MM.1S (cell line): Measurements from ENCODE around the gene OR5K2.

Experiments used
- DNase-seq: peaks from one replicate; pipeline ENCODE4 v3.0.0-alpha.2; 2015
- H2AFZ ChIP-seq: fragments of 300-600 bp; sonication (generic); 2 replicates; pipeline ENCODE4 v1.6.0; 2016; ENCODE audit warnings: antibody characterized with exemption, low read length
- H3F3A ChIP-seq: fragments of 300-600 bp; sonication (generic); 2 replicates; pipeline ENCODE4 v1.6.1; 2016; ENCODE audit warnings: mild to moderate bottlenecking, antibody characterized with exemption, low read length, moderate library complexity, mixed read lengths; ENCODE audit not compliant: insufficient read depth
- H3K27ac ChIP-seq: fragments of 300-600 bp; sonication (generic); 2 replicates; pipeline ENCODE4 v1.5.1; 2016; ENCODE audit warnings: mild to moderate bottlenecking, low read length
- H3K27me3 ChIP-seq: fragments of 300-600 bp; sonication (generic); replicated peaks from 2 replicates; pipeline ENCODE4 v1.6.0; 2016; ENCODE audit warnings: low read length; ENCODE audit not compliant: insufficient read depth
- H3K36me3 ChIP-seq: fragments of 300-600 bp; sonication (generic); replicated peaks from 2 replicates; pipeline ENCODE4 v1.6.1; 2016; ENCODE audit warnings: mild to moderate bottlenecking, low read length, mixed read lengths; ENCODE audit not compliant: insufficient read depth
- H3K4me1 ChIP-seq: fragments of 300-600 bp; sonication (generic); 2 replicates; pipeline ENCODE4 v1.6.1; 2016; ENCODE audit warnings: low read length, mixed read lengths
- H3K4me2 ChIP-seq: fragments of 300-600 bp; sonication (generic); 2 replicates; pipeline ENCODE4 v1.6.0; 2016; ENCODE audit warnings: low read depth, low read length
- H3K4me3 ChIP-seq: fragments of 300-600 bp; sonication (generic); 2 replicates; pipeline ENCODE4 v1.5.1; 2016; ENCODE audit warnings: low read length, mixed read lengths
- H3K79me2 ChIP-seq: fragments of 300-600 bp; sonication (generic); 2 replicates; pipeline ENCODE4 v1.6.1; 2016; ENCODE audit warnings: mixed run types, low read length, mixed read lengths
- H3K9ac ChIP-seq: fragments of 300-600 bp; sonication (generic); 2 replicates; pipeline ENCODE4 v1.6.1; 2016; ENCODE audit warnings: low read length, mixed read lengths
- H3K9me2 ChIP-seq: fragments of 300-600 bp; sonication (generic); replicated peaks from 2 replicates; pipeline ENCODE4 v1.6.1; 2016; ENCODE audit warnings: mild to moderate bottlenecking, low read length, mixed read lengths; ENCODE audit not compliant: insufficient read depth
- H3K9me3 ChIP-seq: fragments of 300-600 bp; sonication (generic); replicated peaks from 2 replicates; pipeline ENCODE4 v1.6.1; 2016; ENCODE audit warnings: mild to moderate bottlenecking, low read length, mixed read lengths; ENCODE audit not compliant: insufficient read depth
- H4K20me1 ChIP-seq: fragments of 300-600 bp; sonication (generic); 2 replicates; pipeline ENCODE4 v1.6.1; 2016; ENCODE audit warnings: mild to moderate bottlenecking, low read length, moderate library complexity, mixed read lengths; ENCODE audit not compliant: insufficient read depth
- CTCF ChIP-seq: fragments of 300-600 bp; sonication (generic); IDR thresholded peaks from 2 replicates; pipeline ENCODE4 v1.5.1; 2016; ENCODE audit warnings: antibody characterized with exemption, low read length, mixed read lengths
- EZH2 ChIP-seq: fragments of 300-600 bp; sonication (generic); optimal IDR thresholded peaks from 2 replicates; pipeline ENCODE3; 2017; ENCODE audit warnings: low read depth, mild to moderate bottlenecking, antibody characterized with exemption, low read length, mixed read lengths
- EZH2phosphoT487 ChIP-seq: fragments of 300-600 bp; sonication (generic); IDR thresholded peaks from 2 replicates; pipeline ENCODE4 v1.6.1; 2018; ENCODE audit warnings: antibody characterized with exemption, low read length

Gene OR5K2

GRCh38 chr3:98460220-98460619 lies 37.3 kb upstream of the OR5K2 start:
- Histone ChIP-seq H3K9me2 (no peaks in the 10 kb centered on the region), H3K27ac (no peak overlapping the region), H3K9me3 (no peaks in the 10 kb centered on the region), H2AFZ (no peak overlapping the region), H3K27me3 (no peaks in the 10 kb centered on the region), H3K9ac (no peak overlapping the region), H3K4me2 (no peak overlapping the region), H3K79me2 (no peaks in the 10 kb centered on the region), H3K4me3 (no peak overlapping the region), H3F3A (no peaks in the 10 kb centered on the region), H4K20me1 (no peaks in the 10 kb centered on the region), H3K4me1 (no peaks in the 10 kb centered on the region), H3K36me3 (no peaks in the 10 kb centered on the region)
- DNase-seq = no peak
- no peak for TF ChIP-seq EZH2phosphoT487
- TF ChIP-seq EZH2 = no peak
- no peak for TF ChIP-seq CTCF

DNA sequence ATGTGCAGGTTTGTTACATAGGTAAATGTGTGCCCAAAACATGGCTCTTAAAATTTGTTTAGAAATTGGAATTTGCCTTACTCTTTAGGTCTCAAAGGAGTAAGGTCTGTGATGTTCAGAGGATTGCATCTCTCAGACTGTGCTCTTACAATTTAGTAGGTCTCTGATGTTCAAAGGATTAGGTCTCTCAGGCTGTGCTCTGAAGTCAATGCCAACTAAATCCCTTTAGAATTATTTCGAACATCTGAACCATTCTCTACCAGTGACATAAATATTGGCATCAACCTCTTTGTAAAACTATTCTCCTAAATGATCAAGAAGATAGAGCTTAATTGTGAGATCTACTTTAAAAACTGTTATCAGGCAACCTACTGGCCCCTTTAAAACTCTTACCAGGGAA lies 34.6 kb upstream of the OR5K2 start, which contains the start of gene OR5K1:
Gene OR5K1, plus strand, starts transcription at position 301 of the 400 bp plus-strand sequence. CDS start 6,376 bp downstream, outside the sequence.
- no peaks in the 10 kb centered on the region for H3K9me3 ChIP-seq
- H3K4me3 ChIP-seq = no peak within 1 kb of the TSS
- no peak within 1 kb of the TSS for H2AFZ ChIP-seq
- H3K79me2 ChIP-seq = no peaks in the 10 kb centered on the region
- H3F3A ChIP-seq = no peaks in the 10 kb centered on the region
- no peak within 1 kb of the TSS for H3K9ac ChIP-seq
- H3K27ac ChIP-seq = no peak within 1 kb of the TSS
- TF ChIP-seq EZH2phosphoT487 = no peak
- no peak for TF ChIP-seq EZH2
- no peak for TF ChIP-seq CTCF
- H4K20me1 ChIP-seq = no peaks in the 10 kb centered on the region
- no peaks in the 10 kb centered on the region for H3K9me2 ChIP-seq
- no peak within 1 kb of the TSS for H3K4me2 ChIP-seq
- no peaks in the 10 kb centered on the region for H3K27me3 ChIP-seq
- H3K4me1 ChIP-seq = no peaks in the 10 kb centered on the region
- H3K36me3 ChIP-seq = no peaks in the 10 kb centered on the region
- no peak for DNase-seq

GRCh38 chr3:98482717-98483482 lies 14.6 kb upstream of the OR5K2 start:
- TF ChIP-seq EZH2 (no peak), CTCF (no peak), EZH2phosphoT487 (no peak)
- no peaks in the 10 kb centered on the region for H3K36me3 ChIP-seq
- H4K20me1 ChIP-seq = no peaks in the 10 kb centered on the region
- H3K4me2 ChIP-seq = no peak overlapping the region
- no peak overlapping the region for H3K27ac ChIP-seq
- no peak overlapping the region for H2AFZ ChIP-seq
- no peaks in the 10 kb centered on the region for H3F3A ChIP-seq
- H3K9me3 ChIP-seq = no peaks in the 10 kb centered on the region
- H3K9me2 ChIP-seq = no peaks in the 10 kb centered on the region
- no peaks in the 10 kb centered on the region for H3K4me1 ChIP-seq
- H3K9ac ChIP-seq = no peak overlapping the region
- no peaks in the 10 kb centered on the region for H3K27me3 ChIP-seq
- H3K79me2 ChIP-seq = no peaks in the 10 kb centered on the region
- no peak for DNase-seq
- H3K4me3 ChIP-seq = no peak overlapping the region
